ENCODE results near the gene CEP20. TPM values are rescaled to one million over a fixed set of nuclear protein-coding genes. Genes with fewer than 3 reads are reported as not detected.

CEP20 gene
- total RNA-seq, 1 donor from 2014 or later, result 7.6 TPM

- Histone ChIP-seq H3K36me3 (peaks cover 25 to 36% of the 10 kb centered on the region in 2 donors), H3K9me3 (no peaks in the 10 kb centered on the region), H3K27me3 (no peaks in the 10 kb centered on the region), H3K4me1 (peaks cover 0 to 5% of the 10 kb centered on the region in 2 donors), H3K4me3 (no peak overlapping the region), H3K27ac (no peak overlapping the region)
- no peak for TF ChIP-seq CTCF (IDR thresholded peaks at IDR 0.05)
- intact Hi-C loops (cut with DNase I), result no loop called here
- no peak for DNase-seq (ENCODE audit: low spot score in 2 of 2)
These were observed 18.4 kb downstream of the CEP20 start for GRCh38 chr16:15870011-15870410.

- no peak for DNase-seq (ENCODE audit: low spot score in 2 of 2)
- TF ChIP-seq CTCF (IDR thresholded peaks at IDR 0.05), result no peak
- H3K4me3 ChIP-seq, result no peak overlapping the region
- no peaks in the 10 kb centered on the region for H3K27me3 ChIP-seq
- intact Hi-C loops (cut with DNase I), result no loop called here
- no peaks in the 10 kb centered on the region for H3K4me1 ChIP-seq
- H3K9me3 ChIP-seq, result no peaks in the 10 kb centered on the region
- peaks cover 23 to 32% of the 10 kb centered on the region in 2 donors for H3K36me3 ChIP-seq
- no peak overlapping the region for H3K27ac ChIP-seq
These were observed 22.0 kb downstream of the CEP20 start for GRCh38 chr16:15866451-15866850.

GRCh38 chr16:15865742-15866141 lies 22.7 kb downstream of the CEP20 start:
- peaks cover 21 to 28% of the 10 kb centered on the region in 2 donors for H3K36me3 ChIP-seq
- H3K9me3 ChIP-seq, result no peaks in the 10 kb centered on the region
- H3K27ac ChIP-seq, result no peak overlapping the region
- intact Hi-C loops (cut with DNase I), result no loop called here
- no peaks in the 10 kb centered on the region for H3K27me3 ChIP-seq
- no peak overlapping the region for H3K4me3 ChIP-seq
- no peak for TF ChIP-seq CTCF (IDR thresholded peaks at IDR 0.05)
- no peak for DNase-seq (ENCODE audit: low spot score in 2 of 2)
- H3K4me1 ChIP-seq, result no peaks in the 10 kb centered on the region

- intact Hi-C loops (cut with DNase I), result no loop called here
- no peak for TF ChIP-seq CTCF (IDR thresholded peaks at IDR 0.05)
- Histone ChIP-seq H3K9me3 (no peaks in the 10 kb centered on the region), H3K36me3 (peaks cover 18 to 23% of the 10 kb centered on the region in 2 donors), H3K4me1 (no peaks in the 10 kb centered on the region), H3K27me3 (no peaks in the 10 kb centered on the region), H3K4me3 (no peak overlapping the region), H3K27ac (no peak overlapping the region)
- no peak for DNase-seq (ENCODE audit: low spot score in 2 of 2)
These were observed 23.5 kb downstream of the CEP20 start for GRCh38 chr16:15864939-15865338.

GRCh38 chr16:15861996-15862395 lies 26.4 kb downstream of the CEP20 start:
- Histone ChIP-seq H3K4me3 (no peak overlapping the region), H3K27me3 (no peaks in the 10 kb centered on the region), H3K36me3 (peaks cover 13 to 18% of the 10 kb centered on the region in 2 donors), H3K4me1 (peaks cover 0 to 3% of the 10 kb centered on the region in 2 donors), H3K27ac (no peak overlapping the region), H3K9me3 (no peaks in the 10 kb centered on the region)
- TF ChIP-seq CTCF (IDR thresholded peaks at IDR 0.05), result no peak
- intact Hi-C loops (cut with DNase I), result no loop called here
- no peak for DNase-seq (ENCODE audit: low spot score in 2 of 2)
